Measurements from ENCODE around the gene TRIM9.

TRIM9 gene

GRCh38 chr14:51093371-51094281 is 1.3 kb downstream of the TRIM9 start:
- DNase-seq (ENCODE audit: low read depth in 2 of 2, low spot score in 1 of 2): no peak

- no peak for DNase-seq (ENCODE audit: low read depth in 2 of 2, low spot score in 1 of 2)
These were observed 1.9 kb downstream of the TRIM9 start for GRCh38 chr14:51092965-51093364.

- no peak for DNase-seq (ENCODE audit: low read depth in 2 of 2, low spot score in 1 of 2)
These were observed 5.6 kb downstream of the TRIM9 start for GRCh38 chr14:51089278-51089677.

GRCh38 chr14:51087031-51087441 is 7.9 kb downstream of the TRIM9 start:
- no peak for DNase-seq (ENCODE audit: low read depth in 2 of 2, low spot score in 1 of 2)

- DNase-seq (ENCODE audit: low read depth in 2 of 2, low spot score in 1 of 2): no peak
These were observed 8.9 kb downstream of the TRIM9 start for GRCh38 chr14:51086044-51086443.

- DNase-seq (ENCODE audit: low read depth in 2 of 2, low spot score in 1 of 2): no peak
These were observed 9.9 kb downstream of the TRIM9 start for GRCh38 chr14:51084962-51085361.

- DNase-seq (ENCODE audit: low read depth in 2 of 2, low spot score in 1 of 2): no peak
These were observed 10.4 kb downstream of the TRIM9 start for GRCh38 chr14:51084507-51084906.

GRCh38 chr14:51082349-51082748 is 12.6 kb downstream of the TRIM9 start:
- DNase-seq (ENCODE audit: low read depth in 2 of 2, low spot score in 1 of 2): no peak

- no peak for DNase-seq (ENCODE audit: low read depth in 2 of 2, low spot score in 1 of 2)
These were observed 13.2 kb downstream of the TRIM9 start for GRCh38 chr14:51081712-51082111.

GRCh38 chr14:51081209-51081608 is 13.7 kb downstream of the TRIM9 start:
- no peak for DNase-seq (ENCODE audit: low read depth in 2 of 2, low spot score in 1 of 2)

GRCh38 chr14:51080645-51081044 is 14.3 kb downstream of the TRIM9 start:
- no peak for DNase-seq (ENCODE audit: low read depth in 2 of 2, low spot score in 1 of 2)

- no peak for DNase-seq (ENCODE audit: low read depth in 2 of 2, low spot score in 1 of 2)
These were observed 15.4 kb downstream of the TRIM9 start for GRCh38 chr14:51079489-51079888.

GRCh38 chr14:51079085-51079484 is 15.8 kb downstream of the TRIM9 start:
- DNase-seq (ENCODE audit: low read depth in 2 of 2, low spot score in 1 of 2): no peak

- DNase-seq (ENCODE audit: low read depth in 2 of 2, low spot score in 1 of 2): no peak
These were observed 20.1 kb downstream of the TRIM9 start for GRCh38 chr14:51074701-51075385.

GRCh38 chr14:51073731-51074130 is 21.2 kb downstream of the TRIM9 start:
- DNase-seq (ENCODE audit: low read depth in 2 of 2, low spot score in 1 of 2): no peak

GRCh38 chr14:51072976-51073375 is 21.9 kb downstream of the TRIM9 start:
- DNase-seq (ENCODE audit: low read depth in 2 of 2, low spot score in 1 of 2): no peak

- DNase-seq (ENCODE audit: low read depth in 2 of 2, low spot score in 1 of 2): no peak
These were observed 23.0 kb downstream of the TRIM9 start for GRCh38 chr14:51071857-51072256.

- DNase-seq (ENCODE audit: low read depth in 2 of 2, low spot score in 1 of 2): no peak
These were observed 24.2 kb downstream of the TRIM9 start for GRCh38 chr14:51070726-51071125.

- DNase-seq (ENCODE audit: low read depth in 2 of 2, low spot score in 1 of 2): no peak
These were observed 25.9 kb downstream of the TRIM9 start for GRCh38 chr14:51069055-51069454.

- DNase-seq (ENCODE audit: low read depth in 2 of 2, low spot score in 1 of 2): no peak
These were observed 26.6 kb downstream of the TRIM9 start for GRCh38 chr14:51068268-51068667.

- DNase-seq (ENCODE audit: low read depth in 2 of 2, low spot score in 1 of 2): no peak
These were observed 27.6 kb downstream of the TRIM9 start for GRCh38 chr14:51067295-51067694.

- DNase-seq (ENCODE audit: low read depth in 2 of 2, low spot score in 1 of 2): no peak
These were observed 28.3 kb downstream of the TRIM9 start for GRCh38 chr14:51066576-51066975.

Data from stimulated activated CD8-positive, alpha-beta memory T cell treated with anti-CD3 and anti-CD28 coated beads, Interleukin-4, amount 100 ng/mL, for 1 hour (primary cell).